ENCODE results near the gene TWIST2.

DNA sequence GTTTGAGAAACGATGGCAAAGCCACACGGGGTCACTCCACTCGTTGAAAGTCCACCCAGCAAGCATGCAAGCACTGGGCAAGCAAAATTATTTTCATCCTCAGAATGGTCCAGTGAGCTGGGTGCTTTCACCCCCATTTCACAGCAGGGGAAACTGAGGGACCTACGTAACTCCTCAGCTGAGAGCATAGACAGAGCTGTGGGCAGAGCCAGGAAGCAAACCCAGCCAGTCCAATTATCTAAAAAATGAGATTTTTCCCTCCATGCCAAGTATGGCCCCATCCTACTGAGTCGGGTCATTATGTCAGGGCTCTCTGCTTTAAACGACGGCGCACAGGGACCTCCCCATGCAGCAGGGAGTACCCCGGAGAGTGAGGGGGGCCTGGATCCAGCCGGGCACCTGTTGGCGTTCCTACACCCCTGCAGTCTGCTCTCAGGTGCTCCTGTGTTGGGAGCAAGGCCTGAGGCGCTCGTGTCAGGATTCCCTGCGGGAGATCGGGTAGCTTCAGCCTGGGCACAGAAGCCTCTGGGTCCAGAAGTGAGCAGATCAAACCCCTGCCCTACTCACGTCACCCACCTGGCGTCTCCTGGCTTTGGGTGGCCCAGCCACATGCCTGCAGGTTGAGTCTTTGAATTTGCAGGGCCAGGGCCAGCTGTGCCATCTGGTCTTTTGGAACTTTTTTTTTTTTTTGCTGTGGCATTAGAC, 17.3 kb downstream of the TWIST2 start:
- TF ChIP-seq CTCF (IDR thresholded peaks at IDR 0.05; ENCODE audit: insufficient read depth, low read length) (no peak), REST (IDR thresholded peaks at IDR 0.05; ENCODE audit: insufficient replicate concordance, low read depth) (no peak), POLR2AphosphoS5 (IDR thresholded peaks at IDR 0.05; ENCODE audit: low read depth) (no peak), GABPA (IDR thresholded peaks at IDR 0.05; ENCODE audit: low read depth) (no peak)

All from HL-60 (cell line).